OCI-M1 (cell line): ENCODE measurements around the gene LRP1-AS.

Experiments
- DNase-seq: peaks from one replicate; lab custom pipeline; 2025; lab: John Stamatoyannopoulos, UW

The LRP1-AS gene

GRCh38 chr12:57119294-57120085 is 27.9 kb downstream of the LRP1-AS start:
- no peak for DNase-seq

- peak; percentile 67 for DNase-seq
These were observed 28.6 kb downstream of the LRP1-AS start for GRCh38 chr12:57118711-57119271.

GRCh38 chr12:57116580-57117281 is 30.7 kb downstream of the LRP1-AS start:
- DNase-seq, result no peak

GRCh38 chr12:57112492-57113294 is 34.7 kb downstream of the LRP1-AS start:
- DNase-seq, result no peak

- peak; percentile 90 for DNase-seq
These were observed 36.2 kb downstream of the LRP1-AS start, which contains the start of gene STAT6 for GRCh38 chr12:57111031-57111734. TSS of gene STAT6 (minus strand) at chr12:57111362. CDS start at chr12:57108278, 3,084 bp downstream.

- DNase-seq, result peak; percentile 93
These were observed 37.1 kb downstream of the LRP1-AS start for GRCh38 chr12:57110104-57111030.

- no peak for DNase-seq
These were observed 38.0 kb downstream of the LRP1-AS start for GRCh38 chr12:57109207-57110103.

- no peak for DNase-seq
These were observed 39.8 kb downstream of the LRP1-AS start for GRCh38 chr12:57107456-57108155.

- no peak for DNase-seq
These were observed 41.3 kb downstream of the LRP1-AS start for GRCh38 chr12:57106021-57106708.

GRCh38 chr12:57105011-57105753 is 42.2 kb downstream of the LRP1-AS start:
- DNase-seq, result no peak

- no peak for DNase-seq
These were observed 43.0 kb downstream of the LRP1-AS start for GRCh38 chr12:57104292-57104910.

GRCh38 chr12:57103856-57104255 is 43.6 kb downstream of the LRP1-AS start:
- DNase-seq, result no peak

GRCh38 chr12:57101892-57102695 is 45.3 kb downstream of the LRP1-AS start:
- peak; percentile 85 for DNase-seq

GRCh38 chr12:57099766-57100165 is 47.7 kb downstream of the LRP1-AS start:
- no peak for DNase-seq

GRCh38 chr12:57099047-57099714 is 48.2 kb downstream of the LRP1-AS start:
- no peak for DNase-seq
